PC-9 (cell line): ENCODE measurements around the gene TPSG1. TPM values are rescaled to one million over a fixed set of nuclear protein-coding genes. Genes with fewer than 3 reads are reported as not detected.

ENCODE experiments used
- BruUV-seq: library from RNA; stranded (reverse); fragments of 400-500 nt; replicated peaks from 2 replicates; lab custom pipeline; 2021; lab: Mats Ljungman, UMichigan
- CTCF ChIA-PET: fragments of 300-600 bp; sonication (Branson Sonifier 250); formaldehyde crosslinking; loops from one replicate; lab custom pipeline; 2022; ENCODE audit warnings: antibody characterized with exemption; lab: Charles Lee
- POLR2A ChIA-PET: fragments of 300-600 bp; sonication (Branson Sonifier 250); formaldehyde crosslinking; loops from one replicate; lab custom pipeline; 2022; ENCODE audit warnings: antibody characterized with exemption; ENCODE audit not compliant: unreplicated experiment; lab: Charles Lee
- DNase-seq, 2 experiments: peaks; one replicate each; pipeline versions ENCODE4 v3.0.0 to v3.0.0-alpha.2; 2015 to 2022; ENCODE audit warnings: mixed read lengths in 1 of 2
- H2AFZ ChIP-seq: fragments of 200-600 bp; sonication (generic); 2 replicates; pipeline ENCODE4 v1.8.1; 2017; ENCODE audit warnings: antibody characterized with exemption
- H3F3A ChIP-seq: fragments of 200-600 bp; sonication (generic); 2 replicates; pipeline ENCODE4 v1.8.1; 2017; ENCODE audit warnings: antibody characterized with exemption, mild to moderate bottlenecking, low read depth; ENCODE audit not compliant: insufficient read depth
- H3K27ac ChIP-seq: fragments of 200-600 bp; sonication (generic); 2 replicates; pipeline ENCODE4 v1.6.1; 2016; ENCODE audit warnings: mixed run types
- H3K27me3 ChIP-seq: fragments of 200-600 bp; sonication (generic); 2 replicates; pipeline ENCODE4 v1.6.1; 2016; ENCODE audit warnings: low read depth, mixed run types; ENCODE audit not compliant: insufficient read depth
- H3K36me3 ChIP-seq: fragments of 200-600 bp; sonication (generic); 2 replicates; pipeline ENCODE4 v1.6.1; 2016; ENCODE audit warnings: low read depth, mixed run types
- H3K4me1 ChIP-seq: fragments of 200-600 bp; sonication (generic); replicated peaks from 2 replicates; pipeline ENCODE4 v1.6.1; 2016; ENCODE audit warnings: mixed run types; ENCODE audit not compliant: insufficient read depth
- H3K4me2 ChIP-seq: fragments of 200-600 bp; sonication (generic); 2 replicates; pipeline ENCODE4 v1.6.1; 2017; ENCODE audit warnings: mixed run types
- H3K4me3 ChIP-seq: fragments of 200-600 bp; sonication (generic); 2 replicates; pipeline ENCODE4 v1.6.1; 2016; ENCODE audit warnings: mixed run types
- H3K79me2 ChIP-seq: fragments of 200-600 bp; sonication (generic); 2 replicates; pipeline ENCODE4 v1.6.1; 2017; ENCODE audit warnings: low read depth, mixed run types
- H3K9me2 ChIP-seq: fragments of 200-600 bp; sonication (generic); 2 replicates; pipeline ENCODE4 v1.8.1; 2017; ENCODE audit warnings: mild to moderate bottlenecking; ENCODE audit not compliant: insufficient read depth
- H3K9me3 ChIP-seq: fragments of 200-600 bp; sonication (generic); 2 replicates; pipeline ENCODE4 v1.8.1; 2016; ENCODE audit warnings: low read depth; ENCODE audit not compliant: insufficient read depth
- H4K20me1 ChIP-seq: fragments of 200-600 bp; sonication (generic); 2 replicates; pipeline ENCODE4 v1.8.1; 2017; ENCODE audit not compliant: insufficient read depth
- EZH2 ChIP-seq: fragments of 200-600 bp; sonication (generic); IDR thresholded peaks from 2 replicates; pipeline ENCODE4 v1.8.0; 2017; ENCODE audit warnings: antibody characterized with exemption, low read depth
- intact Hi-C: fragments of 100-400 bp; cut with micrococcal nuclease; formaldehyde crosslinking; loops from one replicate; pipeline ENCODE4 v1.10.0; 2022; ENCODE audit not compliant: unreplicated experiment
- total RNA-seq: library from RNA; stranded (reverse); gene quantifications from 2 replicates; pipeline ENCODE4 v1.2.3, GENCODE V29; 2021
- TF ChIP-seq, protein P1 (sequence below): fragments of 200-600 bp; sonication (generic); conservative IDR thresholded peaks from 2 replicates; pipeline ENCODE4 v1.6.1; 2017; ENCODE audit warnings: mixed run types, antibody characterized with exemption, mild to moderate bottlenecking, moderate library complexity

Gene TPSG1
- total RNA-seq, 1 experiment from 2014 or later, result not detected

DNA sequence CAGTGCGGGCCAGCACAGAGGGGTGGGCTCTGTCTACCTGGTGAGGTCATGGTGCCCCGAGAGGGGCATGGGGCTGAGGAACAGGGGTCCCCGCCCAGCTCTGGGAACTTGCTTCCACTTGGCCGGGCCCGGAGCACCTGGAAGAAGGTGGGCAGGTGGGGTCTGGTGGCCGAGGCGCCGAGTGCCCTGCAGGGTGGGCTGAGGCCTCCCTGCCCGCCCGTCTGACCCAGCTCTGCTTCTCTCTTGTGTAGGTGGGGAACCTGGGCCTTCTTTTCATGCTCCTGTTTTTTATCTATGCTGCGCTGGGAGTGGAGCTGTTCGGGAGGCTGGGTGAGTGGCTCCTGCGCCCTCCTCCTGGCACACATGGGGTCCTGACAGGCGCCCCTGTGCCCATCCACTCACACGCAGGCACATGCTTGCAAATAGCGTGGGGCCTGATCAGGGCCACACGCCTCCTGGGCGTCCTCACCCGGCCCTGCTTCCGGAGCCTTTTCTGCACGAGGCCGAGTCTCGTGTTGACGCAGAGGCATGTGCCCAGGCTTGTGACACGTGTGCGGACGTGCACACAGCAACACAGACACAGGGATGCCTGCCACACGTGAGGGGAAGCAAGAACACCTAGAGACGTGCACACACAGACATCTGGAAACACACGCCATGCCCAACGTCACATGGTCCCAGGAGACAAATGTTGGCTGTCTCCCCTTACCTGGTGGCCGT lies 8.2 kb downstream of the TPSG1 start:
- DNase-seq, result no peak
- no TSS peak for BruUV-seq
- Histone ChIP-seq H3K9me2 (no peaks in the 10 kb centered on the region), H3K79me2 (no peaks in the 10 kb centered on the region), H3K4me1 (no peaks in the 10 kb centered on the region), H4K20me1 (no peaks in the 10 kb centered on the region), H3K27ac (no peak overlapping the region), H3K36me3 (no peaks in the 10 kb centered on the region), H3F3A (no peaks in the 10 kb centered on the region), H2AFZ (no peak overlapping the region), H3K27me3 (peaks cover 98% of the 10 kb centered on the region), H3K4me2 (no peak overlapping the region), H3K9me3 (no peaks in the 10 kb centered on the region), H3K4me3 (no peak overlapping the region)
- ChIA-PET CTCF (no interaction called here), POLR2A (no interaction called here)
- intact Hi-C loops, result no loop called here
- TF ChIP-seq, protein P1, sequence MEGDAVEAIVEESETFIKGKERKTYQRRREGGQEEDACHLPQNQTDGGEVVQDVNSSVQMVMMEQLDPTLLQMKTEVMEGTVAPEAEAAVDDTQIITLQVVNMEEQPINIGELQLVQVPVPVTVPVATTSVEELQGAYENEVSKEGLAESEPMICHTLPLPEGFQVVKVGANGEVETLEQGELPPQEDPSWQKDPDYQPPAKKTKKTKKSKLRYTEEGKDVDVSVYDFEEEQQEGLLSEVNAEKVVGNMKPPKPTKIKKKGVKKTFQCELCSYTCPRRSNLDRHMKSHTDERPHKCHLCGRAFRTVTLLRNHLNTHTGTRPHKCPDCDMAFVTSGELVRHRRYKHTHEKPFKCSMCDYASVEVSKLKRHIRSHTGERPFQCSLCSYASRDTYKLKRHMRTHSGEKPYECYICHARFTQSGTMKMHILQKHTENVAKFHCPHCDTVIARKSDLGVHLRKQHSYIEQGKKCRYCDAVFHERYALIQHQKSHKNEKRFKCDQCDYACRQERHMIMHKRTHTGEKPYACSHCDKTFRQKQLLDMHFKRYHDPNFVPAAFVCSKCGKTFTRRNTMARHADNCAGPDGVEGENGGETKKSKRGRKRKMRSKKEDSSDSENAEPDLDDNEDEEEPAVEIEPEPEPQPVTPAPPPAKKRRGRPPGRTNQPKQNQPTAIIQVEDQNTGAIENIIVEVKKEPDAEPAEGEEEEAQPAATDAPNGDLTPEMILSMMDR, result no peak
- no peak for TF ChIP-seq EZH2

DNA sequence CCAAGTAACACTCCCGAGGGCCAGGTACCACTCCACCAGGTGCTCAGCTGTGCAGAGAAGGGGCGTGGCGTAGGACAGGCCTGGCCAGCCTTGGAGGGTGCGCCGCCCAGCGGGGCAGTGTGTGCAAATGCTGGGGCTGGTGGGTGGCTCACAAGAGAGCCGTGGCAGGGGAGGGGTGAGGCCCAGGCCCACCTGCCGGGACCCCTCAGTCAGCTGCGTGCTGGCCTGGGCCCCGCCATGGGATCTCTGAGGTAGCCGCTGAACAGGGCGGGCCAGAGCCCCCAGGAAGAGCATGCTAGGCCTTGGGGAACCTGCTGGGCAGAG lies 8.8 kb downstream of the TPSG1 start:
- ChIA-PET CTCF (no interaction called here), POLR2A (no interaction called here)
- Histone ChIP-seq H2AFZ (no peak overlapping the region), H3K4me1 (no peaks in the 10 kb centered on the region), H4K20me1 (no peaks in the 10 kb centered on the region), H3K27ac (no peak overlapping the region), H3K36me3 (no peaks in the 10 kb centered on the region), H3K4me3 (no peak overlapping the region), H3K4me2 (no peak overlapping the region), H3F3A (no peaks in the 10 kb centered on the region), H3K9me3 (no peaks in the 10 kb centered on the region), H3K79me2 (no peaks in the 10 kb centered on the region), H3K9me2 (no peaks in the 10 kb centered on the region), H3K27me3 (peaks cover 98% of the 10 kb centered on the region)
- no TSS peak for BruUV-seq
- TF ChIP-seq, protein P1, result no peak; the same call in 1 of the 2 replicates
- TF ChIP-seq EZH2, result no peak
- DNase-seq, result no peak
- intact Hi-C loops, result no loop called here

DNA sequence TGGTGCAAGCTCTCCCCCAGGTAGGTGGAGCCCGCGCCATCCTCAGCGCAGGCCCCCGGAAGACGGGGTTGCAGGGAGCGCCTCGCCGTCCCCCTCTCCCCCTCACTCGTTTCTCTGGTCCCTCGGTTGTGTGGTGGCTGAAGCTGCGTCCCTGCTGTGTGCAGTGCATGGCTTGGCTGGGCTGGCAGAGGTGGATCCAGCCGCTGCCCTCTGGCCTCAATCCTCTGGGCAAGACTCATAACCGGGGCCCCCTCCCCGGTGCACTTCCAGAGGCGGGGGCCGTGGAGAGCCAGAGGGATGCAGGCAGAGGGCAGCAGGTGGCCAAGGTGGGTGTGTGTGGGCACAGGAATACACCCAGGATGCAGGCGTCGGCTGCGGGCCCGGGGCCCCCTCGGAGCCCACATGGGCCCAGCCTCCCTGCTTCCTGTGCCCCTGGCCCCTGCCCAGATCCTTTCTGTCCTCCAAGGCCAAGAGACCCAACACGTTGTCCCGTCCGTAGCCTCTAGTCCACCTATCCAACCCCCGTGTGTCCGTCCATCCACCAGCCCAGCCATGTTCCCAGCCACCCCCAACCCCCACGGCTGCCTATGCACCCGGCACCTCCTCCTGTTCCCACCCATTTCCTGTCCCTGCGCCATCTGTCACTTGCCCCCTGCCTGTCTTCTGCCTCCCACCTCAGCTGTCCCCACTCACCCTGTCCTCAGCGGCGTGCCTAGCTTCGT lies 9.3 kb downstream of the TPSG1 start:
- ChIA-PET POLR2A (no interaction called here), CTCF (no interaction called here)
- H3K27me3 ChIP-seq, result peaks cover 98% of the 10 kb centered on the region
- H4K20me1 ChIP-seq, result no peaks in the 10 kb centered on the region
- no peaks in the 10 kb centered on the region for H3K9me2 ChIP-seq
- TF ChIP-seq, protein P1, result no peak
- TF ChIP-seq EZH2, result no peak
- no peak overlapping the region for H3K27ac ChIP-seq
- no TSS peak for BruUV-seq
- intact Hi-C loops, result no loop called here
- no peaks in the 10 kb centered on the region for H3K4me1 ChIP-seq
- H3K36me3 ChIP-seq, result no peaks in the 10 kb centered on the region
- H2AFZ ChIP-seq, result no peak overlapping the region
- H3K4me2 ChIP-seq, result no peak overlapping the region
- H3F3A ChIP-seq, result no peaks in the 10 kb centered on the region
- no peaks in the 10 kb centered on the region for H3K79me2 ChIP-seq
- no peak for DNase-seq
- H3K4me3 ChIP-seq, result no peak overlapping the region
- H3K9me3 ChIP-seq, result no peaks in the 10 kb centered on the region
